GM13976 (cell line): ENCODE results near the gene GLI1.
"Not testable (repeated sequence)": the region's sequence is repeated elsewhere in the genome, so short reads cannot be mapped to it uniquely, and the experiment has no call there.

ENCODE experiments used
- DNase-seq: peaks from one replicate; pipeline ENCODE4 v3.0.0; 2012; ENCODE audit warnings: low spot score
- CTCF ChIP-seq: IDR thresholded peaks from 2 replicates; pipeline ENCODE4 v1.5.1; 2012; ENCODE audit warnings: borderline replicate concordance, mild to moderate bottlenecking; ENCODE audit not compliant: insufficient read depth; ENCODE audit errors: extremely low read depth, missing control alignments, control extremely low read depth
- in situ Hi-C: fragments of 300-500 bp; cut with MboI; formaldehyde crosslinking; loops from one replicate; pipeline ENCODE4 v1.12.0; 2022; ENCODE audit warnings: low sequenced_read_pairs, mixed read lengths, inconsistent platforms; ENCODE audit not compliant: unreplicated experiment

GLI1 gene

GRCh38 chr12:57487055-57487596, 27.5 kb downstream of the GLI1 start:
- no peak for TF ChIP-seq CTCF
- no peak for DNase-seq
- in situ Hi-C loops = no loop called here

GRCh38 chr12:57487597-57488401, 28.2 kb downstream of the GLI1 start, which contains the start of gene MARS1:
MARS1 (plus strand) TSS chr12:57488068; CDS start chr12:57488091, 23 bp downstream.
- DNase-seq = peak; percentile 95
- in situ Hi-C loops = no loop called here
- peak; percentile 27 for TF ChIP-seq CTCF

GRCh38 chr12:57488402-57489156, 29.0 kb downstream of the GLI1 start:
- TF ChIP-seq CTCF = no peak
- DNase-seq = no peak
- in situ Hi-C loops = no loop called here

GRCh38 chr12:57489157-57489641, 29.6 kb downstream of the GLI1 start:
- no peak for TF ChIP-seq CTCF
- in situ Hi-C loops = no loop called here
- no peak for DNase-seq

- TF ChIP-seq CTCF = no peak
- in situ Hi-C loops = no loop called here
- no peak for DNase-seq
Measured at GRCh38 chr12:57490126-57490525, 30.5 kb downstream of the GLI1 start.

GRCh38 chr12:57491393-57492280, 32.1 kb downstream of the GLI1 start:
- in situ Hi-C loops = no loop called here
- DNase-seq = no peak
- no peak for TF ChIP-seq CTCF

GRCh38 chr12:57495051-57495701, 35.6 kb downstream of the GLI1 start:
- in situ Hi-C loops, DNase-seq: not testable (repeated sequence)
